ENCODE data around the gene CMKLR1.

CMKLR1 gene

GRCh38 chr12:108271951-108272872, 66.9 kb downstream of the CMKLR1 start:
- no peak overlapping the region for H3K27ac ChIP-seq
- no peak overlapping the region for H2AFZ ChIP-seq (ENCODE audit: low read depth)
- no peak overlapping the region for H3K4me2 ChIP-seq
- H4K20me1 ChIP-seq (ENCODE audit: insufficient read depth), result no peaks in the 10 kb centered on the region
- TF ChIP-seq CTCF (conservative IDR thresholded peaks at IDR 0.05; ENCODE audit: low read depth, low read length), result no peak
- H3K79me2 ChIP-seq (ENCODE audit: insufficient read depth, low read depth), result no peaks in the 10 kb centered on the region
- H3K27me3 ChIP-seq (ENCODE audit: insufficient read depth, low read depth), result no peaks in the 10 kb centered on the region
- H3K9ac ChIP-seq, result no peak overlapping the region
- H3K36me3 ChIP-seq (ENCODE audit: insufficient read depth), result no peaks in the 10 kb centered on the region
- no peak overlapping the region for H3K4me3 ChIP-seq (IDR thresholded peaks at IDR 0.05; ENCODE audit: insufficient read depth, low read depth, low read length)
- no peaks in the 10 kb centered on the region for H3K4me1 ChIP-seq (ENCODE audit: low read depth, poor library complexity, severe bottlenecking)

GRCh38 chr12:108270849-108271143, 68.3 kb downstream of the CMKLR1 start:
- Histone ChIP-seq H3K4me2 (no peak overlapping the region), H3K9ac (no peak overlapping the region), H3K27me3 (ENCODE audit: insufficient read depth, low read depth) (no peaks in the 10 kb centered on the region), H2AFZ (ENCODE audit: low read depth) (no peak overlapping the region), H4K20me1 (ENCODE audit: insufficient read depth) (no peaks in the 10 kb centered on the region), H3K27ac (no peak overlapping the region), H3K36me3 (ENCODE audit: insufficient read depth) (no peaks in the 10 kb centered on the region), H3K4me3 (IDR thresholded peaks at IDR 0.05; ENCODE audit: insufficient read depth, low read depth, low read length) (no peak overlapping the region), H3K79me2 (ENCODE audit: insufficient read depth, low read depth) (no peaks in the 10 kb centered on the region), H3K4me1 (ENCODE audit: low read depth, poor library complexity, severe bottlenecking) (no peaks in the 10 kb centered on the region)
- no peak for TF ChIP-seq CTCF (conservative IDR thresholded peaks at IDR 0.05; ENCODE audit: low read depth, low read length)

GRCh38 chr12:108270035-108270848, 68.9 kb downstream of the CMKLR1 start:
- Histone ChIP-seq H3K36me3 (ENCODE audit: insufficient read depth) (no peaks in the 10 kb centered on the region), H3K27me3 (ENCODE audit: insufficient read depth, low read depth) (no peaks in the 10 kb centered on the region), H3K79me2 (ENCODE audit: insufficient read depth, low read depth) (no peaks in the 10 kb centered on the region), H3K4me1 (ENCODE audit: low read depth, poor library complexity, severe bottlenecking) (no peaks in the 10 kb centered on the region), H2AFZ (ENCODE audit: low read depth) (no peak overlapping the region), H4K20me1 (ENCODE audit: insufficient read depth) (no peaks in the 10 kb centered on the region), H3K9ac (no peak overlapping the region), H3K27ac (no peak overlapping the region), H3K4me3 (IDR thresholded peaks at IDR 0.05; ENCODE audit: insufficient read depth, low read depth, low read length) (no peak overlapping the region), H3K4me2 (no peak overlapping the region)
- TF ChIP-seq CTCF (conservative IDR thresholded peaks at IDR 0.05; ENCODE audit: low read depth, low read length), result no peak

- Histone ChIP-seq H3K79me2 (ENCODE audit: insufficient read depth, low read depth) (no peaks in the 10 kb centered on the region), H3K4me3 (IDR thresholded peaks at IDR 0.05; ENCODE audit: insufficient read depth, low read depth, low read length) (no peak overlapping the region), H3K9ac (no peak overlapping the region), H3K27me3 (ENCODE audit: insufficient read depth, low read depth) (no peaks in the 10 kb centered on the region), H3K36me3 (ENCODE audit: insufficient read depth) (no peaks in the 10 kb centered on the region), H4K20me1 (ENCODE audit: insufficient read depth) (no peaks in the 10 kb centered on the region), H2AFZ (ENCODE audit: low read depth) (no peak overlapping the region), H3K4me2 (no peak overlapping the region), H3K4me1 (ENCODE audit: low read depth, poor library complexity, severe bottlenecking) (no peaks in the 10 kb centered on the region), H3K27ac (no peak overlapping the region)
- no peak for TF ChIP-seq CTCF (conservative IDR thresholded peaks at IDR 0.05; ENCODE audit: low read depth, low read length)
Measured at GRCh38 chr12:108269224-108269623, 69.9 kb downstream of the CMKLR1 start.
